DMS79 treated with DMSO at 0.1 percent for 48 hours (cell line): Measurements from ENCODE around the gene ARHGAP19.
A peak's percentile ranks its signal among the peaks of the same experiment; 100 is the strongest.

Source experiments
- DNase-seq: peaks from one replicate; lab custom pipeline; 2025; lab: John Stamatoyannopoulos, UW

The ARHGAP19 gene

GRCh38 chr10:97228775-97229157, 63.7 kb downstream of the ARHGAP19 start:
- DNase-seq = no peak

GRCh38 chr10:97228130-97228774, 64.2 kb downstream of the ARHGAP19 start:
- no peak for DNase-seq

- DNase-seq = no peak
These were observed 66.0 kb downstream of the ARHGAP19 start for GRCh38 chr10:97226398-97226797.

- no peak for DNase-seq
These were observed 67.7 kb downstream of the ARHGAP19 start for GRCh38 chr10:97224483-97225435.

GRCh38 chr10:97222326-97222961, 70.0 kb downstream of the ARHGAP19 start:
- DNase-seq = peak; percentile 10

- DNase-seq = peak; percentile 56
These were observed 72.1 kb downstream of the ARHGAP19 start for GRCh38 chr10:97220355-97220754.

GRCh38 chr10:97217299-97217698, 75.1 kb downstream of the ARHGAP19 start:
- no peak for DNase-seq

GRCh38 chr10:97215619-97216260, 76.7 kb downstream of the ARHGAP19 start:
- DNase-seq = no peak

GRCh38 chr10:97213431-97213830, 79.0 kb downstream of the ARHGAP19 start:
- no peak for DNase-seq

- DNase-seq = no peak
These were observed 81.2 kb downstream of the ARHGAP19 start for GRCh38 chr10:97211229-97211628.

- DNase-seq = peak; percentile 17
These were observed 81.9 kb downstream of the ARHGAP19 start for GRCh38 chr10:97210543-97210960.

GRCh38 chr10:97207756-97208346, 84.6 kb downstream of the ARHGAP19 start:
- DNase-seq = no peak

- DNase-seq = no peak
These were observed 85.3 kb downstream of the ARHGAP19 start for GRCh38 chr10:97207131-97207530.

GRCh38 chr10:97204826-97205679, 87.4 kb downstream of the ARHGAP19 start:
- no peak for DNase-seq

GRCh38 chr10:97203220-97203619, 89.2 kb downstream of the ARHGAP19 start:
- DNase-seq = no peak

GRCh38 chr10:97200616-97201015, 91.8 kb downstream of the ARHGAP19 start:
- peak; percentile 16 for DNase-seq

- peak; percentile 5 for DNase-seq
These were observed 93.3 kb downstream of the ARHGAP19 start for GRCh38 chr10:97199152-97199551.

- DNase-seq = no peak
These were observed 95.4 kb downstream of the ARHGAP19 start for GRCh38 chr10:97197030-97197500.

GRCh38 chr10:97196223-97197029, 96.0 kb downstream of the ARHGAP19 start:
- peak; percentile 43 for DNase-seq

- peak; percentile 30 for DNase-seq
These were observed 96.7 kb downstream of the ARHGAP19 start for GRCh38 chr10:97195706-97196222.
